NCI-H2227 (cell line): ENCODE results near the gene ZCCHC12.

ENCODE experiments used
- DNase-seq: peaks from one replicate; lab custom pipeline; 2025; ENCODE audit not compliant: unreplicated experiment; lab: John Stamatoyannopoulos, UW

Gene ZCCHC12

DNA sequence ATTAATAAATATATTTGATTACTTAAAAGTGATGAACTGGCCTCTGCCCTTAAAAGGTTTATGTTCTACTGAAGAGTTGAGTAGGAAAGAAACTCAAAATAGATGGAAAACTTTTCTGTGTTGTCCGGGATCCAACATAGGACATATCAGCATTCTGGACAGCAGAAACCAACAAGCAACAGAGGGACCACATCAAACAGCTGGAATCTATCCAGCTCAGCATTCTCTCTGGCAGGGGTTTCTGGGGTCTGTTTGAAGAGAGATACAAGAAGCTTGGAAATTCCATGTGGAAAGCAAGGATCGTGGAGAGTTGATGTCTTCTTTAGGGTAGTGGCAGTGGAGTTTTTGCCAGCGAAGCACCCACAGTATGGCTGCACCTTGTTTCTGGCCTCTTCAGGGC lies 43.6 kb downstream of the ZCCHC12 start:
- DNase-seq: no peak

- DNase-seq: no peak
Observed at GRCh38 chrX:118872102-118872566, 48.5 kb downstream of the ZCCHC12 start.
